IMR-90 (cell line): ENCODE measurements around the gene CYP2W1. TPM values are rescaled to one million over a fixed set of nuclear protein-coding genes. Genes with fewer than 3 reads are reported as not detected.
"Not testable (repeated sequence)": the region's sequence is repeated elsewhere in the genome, so short reads cannot be mapped to it uniquely, and the experiment has no call there.

Experiments used
- ATAC-seq: fragments of 200-7000 bp; cut with Tn5 transposase; 2 replicates; pipeline ENCODE4 v1.9.1; 2020; ENCODE audit warnings: low read depth, mild to moderate bottlenecking, moderate library complexity
- BruUV-seq: library from RNA; stranded (reverse); fragments of 400-500 nt; replicated peaks from 2 replicates; lab custom pipeline; 2021; lab: Mats Ljungman, UMichigan
- CTCF ChIA-PET: fragments of 300-600 bp; formaldehyde crosslinking; extraction: SDS; loops from one replicate; lab custom pipeline; 2021; ENCODE audit warnings: antibody characterized with exemption; lab: Yijun Ruan, JAX
- POLR2A ChIA-PET: fragments of 300-600 bp; sonication (Branson Sonifier 250); formaldehyde crosslinking; loops from one replicate; lab custom pipeline; 2022; ENCODE audit warnings: antibody characterized with exemption; ENCODE audit not compliant: unreplicated experiment; lab: Charles Lee
- DNase-seq: peaks from one replicate; pipeline ENCODE4 v3.0.0; 2013
- H2AFZ ChIP-seq: replicated peaks from 2 replicates; pipeline ENCODE3; 2013; ENCODE audit warnings: low read length, mild to moderate bottlenecking; ENCODE audit not compliant: poor library complexity
- H2AK5ac ChIP-seq: 2 replicates; pipeline ENCODE4 v1.6.1; 2013; ENCODE audit warnings: low read depth, low read length, inconsistent platforms
- H2AK9ac ChIP-seq: replicated peaks from 2 replicates; pipeline ENCODE3; 2013; ENCODE audit warnings: mild to moderate bottlenecking, low read depth, low read length, moderate library complexity; ENCODE audit not compliant: poor library complexity
- H2BK120ac ChIP-seq: 2 replicates; pipeline ENCODE4 v1.6.1; 2013; ENCODE audit warnings: low read depth, low read length, inconsistent platforms
- H2BK15ac ChIP-seq: 3 replicates; pipeline ENCODE4 v1.6.1; 2013; ENCODE audit warnings: low read depth, low read length, inconsistent platforms
- H2BK20ac ChIP-seq: 2 replicates; pipeline ENCODE4 v1.6.1; 2013; ENCODE audit warnings: low read depth, mild to moderate bottlenecking, inconsistent platforms, low read length, moderate library complexity
- H2BK5ac ChIP-seq: 2 replicates; pipeline ENCODE4 v1.6.1; 2013; ENCODE audit warnings: mild to moderate bottlenecking, low read depth, low read length, inconsistent platforms; ENCODE audit not compliant: poor library complexity, severe bottlenecking
- H3K14ac ChIP-seq: replicated peaks from 2 replicates; pipeline ENCODE4 v1.6.1; 2013; ENCODE audit warnings: low read depth, low read length, inconsistent platforms
- H3K18ac ChIP-seq: 2 replicates; pipeline ENCODE4 v1.6.1; 2013; ENCODE audit warnings: low read depth, low read length, control low read depth
- H3K23ac ChIP-seq: 2 replicates; pipeline ENCODE4 v1.6.1; 2013; ENCODE audit warnings: low read depth, low read length, inconsistent platforms
- H3K27ac ChIP-seq: 2 replicates; pipeline ENCODE4 v1.5.1; 2013; ENCODE audit warnings: mild to moderate bottlenecking, control low read depth, low read length; ENCODE audit not compliant: insufficient read depth
- H3K27me3 ChIP-seq: 2 replicates; pipeline ENCODE4 v1.6.1; 2013; ENCODE audit warnings: low read length; ENCODE audit not compliant: control insufficient read depth, insufficient read depth
- H3K36me3 ChIP-seq: 2 replicates; pipeline ENCODE4 v1.6.1; 2013; ENCODE audit warnings: low read length, mixed read lengths; ENCODE audit not compliant: control insufficient read depth, insufficient read depth
- H3K4ac ChIP-seq: 2 replicates; pipeline ENCODE4 v1.6.1; 2013; ENCODE audit warnings: low read depth, low read length, inconsistent platforms
- H3K4me1 ChIP-seq: 2 replicates; pipeline ENCODE4 v1.6.1; 2013; ENCODE audit warnings: low read length, mixed read lengths; ENCODE audit not compliant: control insufficient read depth, insufficient read depth
- H3K4me2 ChIP-seq: 2 replicates; pipeline ENCODE4 v1.6.1; 2013; ENCODE audit warnings: low read depth, mild to moderate bottlenecking, control low read depth, low read length, moderate library complexity
- H3K4me3 ChIP-seq: 2 replicates; pipeline ENCODE4 v1.5.1; 2013; ENCODE audit warnings: low read depth, mild to moderate bottlenecking, control low read depth, low read length, moderate library complexity; ENCODE audit not compliant: insufficient read depth
- H3K56ac ChIP-seq: 2 replicates; pipeline ENCODE4 v1.6.1; 2013; ENCODE audit warnings: low read length, inconsistent platforms; ENCODE audit not compliant: insufficient read depth; ENCODE audit errors: extremely low read depth
- H3K79me1 ChIP-seq, 2 experiments: 2 replicates each; pipeline ENCODE4 v1.6.1; 2013; ENCODE audit warnings: low read length in 2 of 2, inconsistent platforms in 1 of 2, low read depth in 1 of 2
- H3K9ac ChIP-seq: 2 replicates; pipeline ENCODE4 v1.6.1; 2013; ENCODE audit warnings: low read depth, low read length, control low read depth
- H3K9me1 ChIP-seq: 2 replicates; pipeline ENCODE4 v1.6.1; 2013; ENCODE audit warnings: low read length, inconsistent platforms; ENCODE audit not compliant: insufficient read depth
- H3K9me3 ChIP-seq: 2 replicates; pipeline ENCODE4 v1.6.1; 2013; ENCODE audit warnings: low read length; ENCODE audit not compliant: control insufficient read depth, insufficient read depth
- H4K20me1 ChIP-seq: 2 replicates; pipeline ENCODE4 v1.6.1; 2013; ENCODE audit warnings: low read length, inconsistent platforms; ENCODE audit not compliant: insufficient read depth
- H4K5ac ChIP-seq: 2 replicates; pipeline ENCODE4 v1.6.1; 2013; ENCODE audit warnings: mild to moderate bottlenecking, low read depth, low read length, control low read depth
- H4K8ac ChIP-seq, 2 experiments: 2 replicates each; pipeline ENCODE4 v1.6.1; 2013; ENCODE audit warnings: low read depth in 2 of 2, low read length in 2 of 2, control low read depth in 1 of 2, inconsistent platforms in 1 of 2
- H4K91ac ChIP-seq: 2 replicates; pipeline ENCODE4 v1.6.1; 2013; ENCODE audit warnings: low read depth, low read length, inconsistent platforms; ENCODE audit not compliant: insufficient read depth
- WGBS, 2 experiments: methylation state at CpG; one replicate each; pipeline versions ENCODE4 v1.1.5 to v1.1.7; 2013; ENCODE audit warnings: missing lambda C conversion rate in 2 of 2; ENCODE audit not compliant: insufficient read length in 1 of 2; ENCODE audit errors: extremely low coverage in 2 of 2; 5-methylcytosine and 5-hydroxymethylcytosine counted together
- dilution Hi-C: fragments of 300-500 bp; cut with HindIII; formaldehyde crosslinking; loops from one replicate; pipeline ENCODE4 v1.14.3; 2018; ENCODE audit warnings: low sequenced_read_pairs; ENCODE audit not compliant: unreplicated experiment
- in situ Hi-C: fragments of 300-500 bp; cut with MboI; formaldehyde crosslinking; loops from 3 replicates; pipeline ENCODE4 v1.14.3; 2019; ENCODE audit warnings: low sequenced_read_pairs, inconsistent platforms, mixed read lengths
- intact Hi-C: fragments of 100-400 bp; cut with micrococcal nuclease; formaldehyde crosslinking; loops from 2 replicates; pipeline ENCODE4 v1.10.0; 2022
- polyA plus RNA-seq, 3 experiments: library from polyadenylated mRNA; depleted of rRNA; stranded (reverse); fragments of >200 nt; gene quantifications; 2 replicates each; pipeline ENCODE4 v1.2.3, GENCODE V29; 2012; ENCODE audit warnings: low replicate concordance in 1 of 3
- total RNA-seq: library from RNA; depleted of rRNA; stranded (reverse); fragments of >200 nt; gene quantifications from 2 replicates; pipeline ENCODE4 v1.2.3, GENCODE V29; 2012

CYP2W1 gene
- total and polyA plus RNA-seq, 2 of the 4 experiments (the other 2 are of a cell fraction): not detected

GRCh38 chr7:1034769-1035168, 51.8 kb downstream of the CYP2W1 start:
- H3K27ac ChIP-seq, H3K56ac ChIP-seq, BruUV-seq, in situ Hi-C loops, H3K27me3 ChIP-seq, ATAC-seq, H3K36me3 ChIP-seq, H4K20me1 ChIP-seq, H3K14ac ChIP-seq, H2BK15ac ChIP-seq, H2AFZ ChIP-seq, H2BK20ac ChIP-seq, H4K5ac ChIP-seq, H3K9me1 ChIP-seq, H3K4me1 ChIP-seq, POLR2A ChIA-PET, H2AK9ac ChIP-seq, H2AK5ac ChIP-seq, dilution Hi-C loops, H3K18ac ChIP-seq, H3K23ac ChIP-seq, H3K9me3 ChIP-seq, H4K8ac ChIP-seq, H3K4me3 ChIP-seq, H2BK5ac ChIP-seq, DNase-seq, H3K4me2 ChIP-seq, intact Hi-C loops, H3K4ac ChIP-seq, H4K91ac ChIP-seq, H2BK120ac ChIP-seq, H3K9ac ChIP-seq: not testable (repeated sequence)
- peaks cover 7 to 12% of the 10 kb centered on the region in 2 experiments for H3K79me1 ChIP-seq
- CTCF ChIA-PET: interaction anchor here (0.6 to 1.2 kb wide), 3 partner anchors 10 to 1196 kb away, joined by 3 to 4 read pairs (median 3); no protein-coding TSS in a partner anchor
- no CpG with 5 or more reads among the region's 1 CpG for WGBS, 2 experiments

DNA sequence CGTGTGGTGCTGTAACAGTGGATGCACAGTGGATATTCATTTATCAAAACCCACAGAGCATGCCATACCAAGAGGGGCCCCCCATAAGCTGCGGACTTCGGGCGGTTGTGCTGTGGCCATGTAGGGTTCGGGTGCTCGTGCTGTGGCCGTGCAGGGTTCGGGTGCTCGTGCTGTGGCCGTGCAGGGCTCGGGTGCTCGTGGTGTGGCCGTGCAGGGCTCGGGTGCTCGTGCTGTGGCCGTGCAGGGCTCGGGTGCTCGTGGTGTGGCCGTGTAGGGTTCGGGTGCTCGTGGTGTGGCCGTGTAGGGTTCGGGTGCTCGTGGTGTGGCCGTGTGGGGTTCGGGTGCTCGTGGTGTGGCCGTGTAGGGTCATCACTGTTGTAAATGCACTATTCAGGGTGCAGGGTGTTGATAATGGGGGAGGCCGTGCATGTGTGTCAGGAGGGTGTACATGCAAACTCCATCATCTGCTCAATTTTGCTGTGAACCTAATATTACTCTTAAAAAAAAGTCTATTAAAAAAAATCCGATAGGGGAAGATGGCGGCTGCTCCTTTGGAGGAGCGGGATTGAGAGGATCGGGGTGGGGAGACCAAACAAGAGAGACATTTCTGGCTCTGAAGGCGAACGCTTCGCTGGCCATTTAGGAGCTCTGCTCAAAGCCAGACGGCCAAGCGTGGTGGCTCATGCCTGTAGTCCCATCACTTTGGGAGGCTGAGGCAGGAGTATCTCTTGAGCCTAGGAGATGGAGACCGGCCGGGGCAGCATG, 53.4 kb downstream of the CYP2W1 start:
- H4K91ac ChIP-seq, dilution Hi-C loops, H2AFZ ChIP-seq, H3K4ac ChIP-seq, BruUV-seq, POLR2A ChIA-PET, H4K5ac ChIP-seq, H3K23ac ChIP-seq, H2AK9ac ChIP-seq, H3K4me2 ChIP-seq, H3K36me3 ChIP-seq, H2AK5ac ChIP-seq, ATAC-seq, intact Hi-C loops, H2BK120ac ChIP-seq, H3K9me3 ChIP-seq, H2BK20ac ChIP-seq, H3K9me1 ChIP-seq, H3K56ac ChIP-seq, H3K27me3 ChIP-seq, H3K27ac ChIP-seq, H4K8ac ChIP-seq, CTCF ChIA-PET, H2BK5ac ChIP-seq, H3K79me1 ChIP-seq, H2BK15ac ChIP-seq, H3K18ac ChIP-seq, H3K14ac ChIP-seq, H3K4me3 ChIP-seq, DNase-seq, H3K4me1 ChIP-seq, H3K9ac ChIP-seq, in situ Hi-C loops: not testable (repeated sequence)
- WGBS, 2 experiments: no CpG with 5 or more reads among the region's 40 CpGs
- H4K20me1 ChIP-seq: peaks cover 10% of the 10 kb centered on the region; the same call in 1 of the 2 replicates
